C4-2B (cell line): Measurements from ENCODE around the gene AHRR.

Source experiments
- H3K27ac ChIP-seq: fragments of 450-650 bp; 2 replicates; pipeline ENCODE4 v1.5.1; 2017
- ZFX ChIP-seq: fragments of 450-650 bp; IDR thresholded peaks from 2 replicates; pipeline ENCODE4 v1.6.1; 2017
- TF ChIP-seq, protein P1 (sequence below): fragments of 450-650 bp; conservative IDR thresholded peaks from 2 replicates; pipeline ENCODE4 v1.5.1; 2017; ENCODE audit warnings: mild to moderate bottlenecking

Gene AHRR

DNA sequence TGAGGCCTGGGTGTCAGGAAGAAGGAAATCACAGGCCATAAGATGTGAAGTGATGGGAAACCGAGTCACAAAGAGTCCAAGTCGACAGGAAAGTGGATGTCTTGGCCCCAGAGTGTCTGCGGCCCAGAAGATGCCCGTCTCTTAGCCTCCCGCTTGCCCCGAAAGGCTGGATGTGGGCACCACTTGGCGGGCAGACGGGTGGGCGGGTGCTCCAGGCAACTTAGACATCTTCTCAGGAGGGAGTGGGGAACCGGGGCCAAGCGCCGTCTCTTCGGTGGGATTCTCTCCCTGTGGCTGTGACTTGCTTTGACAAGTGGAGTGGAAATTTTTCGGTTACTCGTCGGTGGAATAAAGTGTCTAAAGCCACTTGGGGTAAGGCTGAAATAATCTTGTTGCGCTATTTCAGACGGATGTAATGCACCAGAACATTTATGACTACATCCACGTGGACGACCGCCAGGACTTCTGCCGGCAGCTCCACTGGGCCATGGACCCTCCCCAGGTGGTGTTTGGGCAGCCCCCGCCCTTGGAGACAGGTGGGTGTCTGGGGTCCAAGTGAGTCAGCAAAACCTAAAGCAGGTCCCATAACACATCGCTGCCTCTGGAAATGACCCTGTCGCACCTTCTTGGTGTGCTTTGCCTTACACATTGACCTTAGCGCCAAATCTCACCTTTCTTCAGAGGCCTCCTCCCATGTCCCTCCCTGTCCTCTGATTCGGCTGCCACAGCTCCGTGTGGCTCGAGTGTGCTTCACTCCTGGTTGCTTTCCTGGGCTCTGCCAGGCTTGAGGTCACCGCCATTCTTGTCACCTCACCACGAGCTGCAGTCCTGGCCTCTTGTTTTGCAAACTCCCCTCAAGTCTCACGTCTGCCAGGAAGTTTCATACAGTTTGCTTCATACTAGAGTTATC is 101.1 kb downstream of the AHRR start:
- no peak overlapping the region for H3K27ac ChIP-seq
- no peak for TF ChIP-seq ZFX
- TF ChIP-seq, protein P1, sequence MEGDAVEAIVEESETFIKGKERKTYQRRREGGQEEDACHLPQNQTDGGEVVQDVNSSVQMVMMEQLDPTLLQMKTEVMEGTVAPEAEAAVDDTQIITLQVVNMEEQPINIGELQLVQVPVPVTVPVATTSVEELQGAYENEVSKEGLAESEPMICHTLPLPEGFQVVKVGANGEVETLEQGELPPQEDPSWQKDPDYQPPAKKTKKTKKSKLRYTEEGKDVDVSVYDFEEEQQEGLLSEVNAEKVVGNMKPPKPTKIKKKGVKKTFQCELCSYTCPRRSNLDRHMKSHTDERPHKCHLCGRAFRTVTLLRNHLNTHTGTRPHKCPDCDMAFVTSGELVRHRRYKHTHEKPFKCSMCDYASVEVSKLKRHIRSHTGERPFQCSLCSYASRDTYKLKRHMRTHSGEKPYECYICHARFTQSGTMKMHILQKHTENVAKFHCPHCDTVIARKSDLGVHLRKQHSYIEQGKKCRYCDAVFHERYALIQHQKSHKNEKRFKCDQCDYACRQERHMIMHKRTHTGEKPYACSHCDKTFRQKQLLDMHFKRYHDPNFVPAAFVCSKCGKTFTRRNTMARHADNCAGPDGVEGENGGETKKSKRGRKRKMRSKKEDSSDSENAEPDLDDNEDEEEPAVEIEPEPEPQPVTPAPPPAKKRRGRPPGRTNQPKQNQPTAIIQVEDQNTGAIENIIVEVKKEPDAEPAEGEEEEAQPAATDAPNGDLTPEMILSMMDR = no peak

DNA sequence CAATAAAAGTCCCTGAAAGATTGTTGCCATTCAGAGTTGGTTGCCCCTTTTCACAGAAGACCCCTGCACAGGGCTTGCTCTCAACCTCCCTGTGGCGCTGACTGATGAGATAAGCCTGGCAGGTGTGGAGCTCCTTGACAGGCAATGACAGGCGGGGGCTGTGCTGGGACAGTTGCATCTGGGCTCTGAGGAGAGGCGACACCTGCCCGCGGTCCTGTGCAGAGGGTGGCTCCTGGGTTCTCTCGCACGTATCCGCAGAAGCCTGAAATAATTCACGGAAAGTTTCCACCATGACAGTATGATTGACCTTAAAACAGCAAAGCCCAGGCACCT is 101.7 kb downstream of the AHRR start:
- TF ChIP-seq, protein P1 = no peak
- no peak for TF ChIP-seq ZFX
- H3K27ac ChIP-seq = no peak overlapping the region

DNA sequence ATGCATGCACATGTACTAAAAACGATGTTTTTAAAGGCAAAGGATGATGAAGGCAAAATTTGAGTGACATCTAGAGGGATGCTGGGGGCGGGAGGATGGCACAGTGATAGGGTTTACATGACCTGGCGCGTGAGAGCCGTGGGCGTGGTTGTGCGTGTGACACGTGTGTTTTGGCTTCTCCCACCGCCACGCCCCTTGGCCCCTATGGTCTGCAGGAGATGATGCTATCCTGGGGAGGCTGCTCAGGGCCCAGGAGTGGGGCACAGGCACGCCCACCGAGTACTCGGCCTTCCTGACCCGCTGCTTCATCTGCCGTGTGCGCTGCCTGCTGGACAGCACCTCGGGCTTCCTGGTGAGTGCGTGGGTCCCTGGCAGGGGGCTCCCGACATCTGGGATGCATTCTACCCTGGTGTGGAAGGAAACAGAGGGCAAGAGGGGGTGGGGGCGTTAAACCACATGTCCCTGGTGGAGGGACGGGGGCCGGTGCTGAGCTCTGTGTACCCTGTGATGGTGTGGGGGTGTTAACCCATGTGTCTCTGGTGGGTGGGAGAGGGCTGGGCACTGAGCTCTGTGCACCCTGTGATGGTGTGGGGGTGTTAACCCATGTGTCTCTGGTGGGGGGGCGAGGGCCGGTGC is 102.2 kb downstream of the AHRR start:
- H3K27ac ChIP-seq = no peak overlapping the region
- TF ChIP-seq ZFX = no peak
- TF ChIP-seq, protein P1 = no peak

DNA sequence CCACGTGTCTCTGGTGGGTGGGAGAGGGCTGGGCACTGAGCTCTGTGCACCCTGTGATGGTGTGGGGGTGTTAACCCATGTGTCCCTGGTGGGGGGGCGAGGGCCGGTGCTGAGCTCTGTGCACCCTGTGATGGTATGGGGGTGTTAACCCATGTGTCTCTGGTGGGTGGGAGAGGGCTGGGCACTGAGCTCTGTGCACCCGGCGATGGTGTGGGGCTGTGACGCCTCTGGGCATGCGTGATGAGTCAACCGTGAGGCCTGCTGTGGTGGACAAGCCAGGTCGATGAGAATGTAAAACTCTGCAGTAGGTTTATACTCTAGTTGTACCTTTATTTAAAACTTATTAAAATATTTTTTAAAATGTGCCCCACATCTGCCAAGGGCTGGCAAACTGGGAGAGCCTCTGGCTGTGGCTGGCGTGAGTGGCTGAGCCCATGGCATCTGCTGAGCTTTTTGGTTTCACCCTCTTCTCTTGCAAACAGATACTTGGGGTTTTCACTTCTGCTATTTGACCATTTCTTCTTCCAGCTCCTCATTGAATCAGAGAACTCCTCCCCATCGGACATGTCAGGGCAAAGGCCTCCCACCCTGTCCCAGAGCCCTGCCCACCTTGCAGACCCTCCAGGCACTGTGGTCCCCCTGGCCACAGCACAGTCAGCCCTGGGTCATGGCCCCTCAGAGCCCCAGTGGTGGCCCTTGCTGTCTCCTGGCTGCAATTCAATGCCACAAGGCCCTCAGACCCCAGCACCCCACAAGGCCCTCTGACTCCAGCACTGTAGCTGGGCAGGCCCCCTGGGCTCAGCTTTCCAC is 103.0 kb downstream of the AHRR start:
- H3K27ac ChIP-seq = no peak overlapping the region
- TF ChIP-seq ZFX = no peak
- TF ChIP-seq, protein P1 = no peak

DNA sequence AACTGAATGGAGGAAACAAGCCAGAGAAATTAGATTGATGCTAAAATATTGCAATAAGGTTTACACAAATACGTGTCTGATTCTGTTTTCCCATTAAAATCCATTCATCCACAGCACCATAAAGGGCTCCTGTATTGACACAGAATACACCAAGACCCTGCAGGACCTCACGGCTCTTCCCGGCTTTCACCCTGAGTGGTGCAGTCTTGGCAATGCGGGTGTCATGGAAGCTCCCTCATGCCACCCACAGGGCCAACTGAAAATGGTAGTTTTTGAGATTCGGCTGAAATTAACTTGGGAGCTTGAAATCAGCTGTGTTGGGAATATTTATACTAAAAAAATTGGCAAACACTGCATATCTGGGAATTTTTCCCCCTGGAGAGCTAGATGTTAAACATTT is 104.2 kb downstream of the AHRR start:
- H3K27ac ChIP-seq = no peak overlapping the region
- TF ChIP-seq, protein P1 = no peak
- no peak for TF ChIP-seq ZFX

DNA sequence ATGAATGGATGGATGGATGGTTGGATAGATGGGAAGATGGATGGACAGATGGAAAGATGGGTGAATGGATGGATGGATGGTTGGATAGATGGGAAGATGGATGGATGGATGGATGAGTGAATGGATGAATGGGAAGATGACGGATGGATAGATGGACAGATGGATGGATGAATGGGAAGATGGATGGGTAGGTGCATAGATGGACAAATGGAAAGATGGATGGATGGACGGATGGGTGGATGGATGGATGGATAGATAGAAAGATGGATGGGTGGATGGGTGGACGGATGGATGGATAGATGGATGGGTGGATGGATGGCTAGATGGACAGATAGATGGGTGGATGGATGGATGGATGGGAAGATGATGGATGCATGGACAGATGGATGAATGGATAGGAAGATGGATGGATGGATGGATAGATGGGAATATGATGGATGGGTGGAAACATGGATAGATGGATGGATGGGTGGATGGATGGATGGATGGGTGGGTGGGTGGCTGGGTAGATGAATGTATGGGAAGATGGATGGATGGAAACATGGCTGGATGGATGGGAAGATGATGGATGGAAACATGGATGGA is 105.0 kb downstream of the AHRR start:
- TF ChIP-seq, protein P1 = no peak
- TF ChIP-seq ZFX = no peak
- no peak overlapping the region for H3K27ac ChIP-seq
